ENCODE measurements around the gene SNX8.

SNX8 gene

DNA sequence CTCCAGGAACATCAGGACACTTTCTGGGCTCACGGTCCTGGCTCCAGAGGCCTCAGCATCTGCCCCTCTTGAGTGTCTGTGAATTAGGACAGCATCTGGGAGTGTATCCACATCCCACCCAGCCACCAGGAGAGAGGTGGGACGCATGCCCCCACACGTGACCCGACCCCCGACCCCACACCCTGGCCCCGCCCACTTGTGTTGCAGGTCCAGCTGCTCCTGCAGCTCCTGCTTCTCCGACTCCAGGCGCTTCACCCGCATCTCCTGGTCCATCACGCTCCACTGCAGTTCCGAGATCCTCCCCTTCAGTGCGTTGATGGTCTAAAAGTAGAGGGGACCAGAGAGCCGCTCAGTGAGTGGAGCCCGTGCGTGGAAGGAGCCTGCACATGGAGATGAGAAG, 95.1 kb downstream of the SNX8 start:
- no peak for DNase-seq

DNA sequence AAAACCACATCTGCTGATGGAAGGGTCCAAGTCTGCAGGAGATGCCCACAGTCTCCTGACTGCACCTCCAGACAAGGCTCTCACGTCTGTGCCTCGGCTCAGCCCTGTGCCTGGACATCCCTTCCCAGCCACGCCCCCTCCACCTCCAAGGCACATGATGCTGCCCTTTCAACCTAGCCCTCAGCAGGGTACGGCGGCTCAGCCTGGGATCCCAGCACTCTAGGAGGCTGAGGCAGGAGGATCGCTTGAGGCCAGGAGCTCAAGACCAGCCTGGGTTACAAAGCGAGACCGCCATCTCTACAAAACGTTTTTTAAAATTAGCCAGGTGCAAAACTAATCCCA, 95.8 kb downstream of the SNX8 start:
- no peak for DNase-seq

DNA sequence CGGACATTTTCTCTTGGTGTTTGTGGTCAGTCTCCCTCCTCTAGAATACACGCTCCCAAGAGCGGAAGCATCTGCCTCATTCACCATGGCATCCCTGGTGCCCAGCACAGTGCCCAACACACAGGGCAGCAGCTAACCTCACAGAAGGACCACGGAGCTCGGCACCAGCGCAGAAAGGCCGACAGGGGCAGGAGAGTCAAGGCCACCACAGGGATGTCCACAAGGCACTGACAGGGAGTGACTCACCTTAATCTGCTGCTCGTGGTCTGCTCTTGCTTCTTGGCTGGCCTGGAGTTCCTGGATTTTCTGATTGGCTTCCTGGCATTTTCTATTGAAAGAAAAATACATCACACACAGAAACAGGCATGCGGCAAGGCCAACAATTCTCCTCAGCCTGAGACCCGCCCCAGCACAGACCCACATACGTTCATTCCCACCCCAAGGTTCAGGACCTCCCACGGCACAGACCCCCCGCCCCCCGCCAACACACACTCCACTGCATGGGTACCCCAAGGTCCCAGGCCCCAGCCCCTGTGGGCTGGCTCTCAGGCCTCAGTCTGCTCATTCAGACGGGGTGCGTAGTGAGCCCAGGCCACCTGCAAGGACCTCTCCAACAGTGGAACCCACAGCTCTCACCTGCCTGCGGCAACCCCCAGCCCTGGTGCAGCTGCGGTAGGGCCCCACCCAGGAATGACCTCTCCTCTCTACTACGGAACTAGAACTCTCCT, 96.4 kb downstream of the SNX8 start:
- DNase-seq: no peak

DNA sequence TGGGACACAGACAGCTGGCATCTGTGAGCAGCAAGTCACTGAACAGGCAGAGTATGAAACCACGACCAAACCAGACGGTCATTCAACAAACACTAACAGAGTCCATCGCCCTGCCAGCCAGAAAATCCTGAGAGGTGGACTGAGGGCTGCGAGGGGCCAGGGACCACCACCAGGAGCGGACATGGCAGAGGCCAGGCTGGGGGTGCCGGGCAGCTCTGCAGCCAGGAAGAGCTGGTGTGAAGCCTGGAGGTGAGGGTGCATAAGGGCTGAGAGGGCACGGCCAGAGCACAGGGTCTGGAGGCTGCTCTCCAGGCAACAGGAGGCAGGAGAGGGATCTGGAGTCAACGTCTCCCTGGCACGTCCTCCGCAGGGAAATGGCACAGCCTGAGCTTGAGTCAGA, 97.0 kb downstream of the SNX8 start:
- DNase-seq: no peak

DNA sequence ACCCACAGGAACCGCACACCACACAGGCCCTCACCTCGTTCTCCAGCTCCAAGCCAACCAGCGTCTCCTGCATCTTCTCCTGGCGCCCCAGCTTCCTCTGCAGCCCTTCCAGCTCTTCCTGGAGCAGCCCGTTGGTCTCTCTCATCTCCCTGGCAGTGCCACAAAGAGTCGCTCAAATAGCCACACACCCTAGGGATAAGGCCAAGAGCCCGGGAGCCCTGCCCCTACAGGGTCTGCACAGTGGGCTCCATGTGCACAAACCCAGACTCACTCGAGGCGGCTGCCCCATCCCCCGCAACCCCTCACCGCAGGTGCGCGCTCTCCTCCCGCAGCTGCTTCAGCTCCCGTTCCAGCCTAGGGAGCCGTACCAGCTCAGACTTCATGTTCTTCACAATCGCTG, 98.4 kb downstream of the SNX8 start:
- DNase-seq: no peak

DNA sequence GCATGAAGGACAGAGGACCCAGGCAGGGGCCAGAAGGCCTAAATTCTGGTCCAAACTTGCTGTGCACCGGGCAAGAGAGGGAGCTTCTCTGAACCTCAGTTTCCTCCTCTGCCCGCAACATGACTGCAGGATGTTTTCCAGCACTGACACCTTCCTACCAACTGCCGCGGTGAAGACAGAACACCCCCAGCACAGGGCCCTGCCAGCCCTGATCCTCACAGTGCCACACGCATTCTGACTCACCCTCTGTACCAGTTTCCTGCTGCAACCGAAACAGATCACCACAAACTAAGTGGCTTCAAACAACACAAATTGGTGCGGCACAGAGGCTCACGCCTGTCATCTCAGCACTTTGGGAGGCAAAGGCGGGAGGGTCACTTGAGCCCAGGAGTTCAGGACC, 99.6 kb downstream of the SNX8 start:
- DNase-seq: no peak

DNA sequence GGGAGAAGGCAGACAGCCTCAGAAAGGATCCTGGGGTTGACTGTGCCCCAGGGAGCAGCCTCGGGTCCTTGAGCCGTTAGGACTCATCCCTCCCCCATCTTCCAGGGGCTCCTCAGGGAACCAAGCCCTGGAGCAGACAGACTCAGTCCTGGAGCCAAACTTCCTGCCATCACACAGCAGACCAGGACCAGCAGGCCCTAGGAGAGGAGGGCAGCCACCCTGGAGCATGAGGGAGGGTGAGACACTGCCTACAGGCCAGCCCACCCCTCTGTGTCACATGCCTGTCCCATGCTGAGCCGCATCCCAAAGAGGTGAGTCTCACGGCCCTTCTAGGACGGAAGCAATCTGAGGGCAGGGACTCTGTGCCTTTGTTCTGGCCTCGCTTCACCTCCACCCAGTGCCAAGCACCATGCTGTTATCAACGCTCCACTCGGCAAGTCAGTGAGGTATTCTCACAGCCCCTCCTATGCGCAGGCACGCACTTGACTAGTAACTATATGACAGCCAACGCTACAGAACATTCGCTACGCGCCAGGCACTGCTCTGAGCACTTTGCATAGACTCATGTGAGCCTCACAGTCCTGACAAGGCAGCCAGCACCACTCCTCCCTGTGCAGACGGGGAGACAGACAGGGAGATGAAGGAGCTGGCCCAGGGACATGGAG, 100.6 kb downstream of the SNX8 start:
- DNase-seq: no peak

DNA sequence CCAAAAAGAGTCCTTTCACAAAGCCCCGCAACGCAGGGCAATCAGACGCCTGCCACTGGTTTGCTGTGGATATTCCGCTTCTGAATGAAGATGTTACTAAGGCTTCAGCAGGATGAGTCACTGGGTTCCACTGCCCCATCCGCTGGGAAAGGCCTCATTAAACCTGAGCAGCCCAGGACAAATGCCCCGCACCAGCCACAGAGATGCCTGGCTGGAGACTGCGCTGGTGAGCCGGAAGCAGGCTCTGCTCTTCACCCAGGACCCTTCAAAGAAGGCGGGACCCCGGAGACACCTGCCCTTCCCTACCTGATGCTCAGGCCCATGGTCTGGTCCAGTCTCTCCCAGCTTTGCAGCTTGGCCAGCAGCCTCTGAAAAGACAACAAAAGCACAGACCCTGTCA, 101.3 kb downstream of the SNX8 start:
- no peak for DNase-seq

DNA sequence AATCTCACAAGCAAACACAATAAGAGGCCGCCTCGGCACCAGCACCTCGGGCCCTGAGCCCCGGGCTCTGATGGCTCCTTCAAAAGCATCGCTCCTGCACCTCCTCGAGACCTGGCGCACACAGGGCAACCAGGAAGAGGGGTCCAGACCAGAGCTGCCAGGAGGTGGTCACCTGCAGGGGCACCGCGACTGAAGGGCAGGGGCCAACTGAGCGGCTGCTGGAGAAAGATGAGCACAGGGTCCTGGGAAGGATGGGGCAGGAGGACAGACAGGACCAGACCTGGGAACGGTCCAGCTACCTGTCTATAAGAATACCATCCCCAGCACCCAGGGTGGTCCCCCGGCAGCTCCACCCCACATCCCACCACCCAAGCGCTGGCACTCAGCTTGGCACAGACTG, 102.3 kb downstream of the SNX8 start:
- no peak for DNase-seq

DNA sequence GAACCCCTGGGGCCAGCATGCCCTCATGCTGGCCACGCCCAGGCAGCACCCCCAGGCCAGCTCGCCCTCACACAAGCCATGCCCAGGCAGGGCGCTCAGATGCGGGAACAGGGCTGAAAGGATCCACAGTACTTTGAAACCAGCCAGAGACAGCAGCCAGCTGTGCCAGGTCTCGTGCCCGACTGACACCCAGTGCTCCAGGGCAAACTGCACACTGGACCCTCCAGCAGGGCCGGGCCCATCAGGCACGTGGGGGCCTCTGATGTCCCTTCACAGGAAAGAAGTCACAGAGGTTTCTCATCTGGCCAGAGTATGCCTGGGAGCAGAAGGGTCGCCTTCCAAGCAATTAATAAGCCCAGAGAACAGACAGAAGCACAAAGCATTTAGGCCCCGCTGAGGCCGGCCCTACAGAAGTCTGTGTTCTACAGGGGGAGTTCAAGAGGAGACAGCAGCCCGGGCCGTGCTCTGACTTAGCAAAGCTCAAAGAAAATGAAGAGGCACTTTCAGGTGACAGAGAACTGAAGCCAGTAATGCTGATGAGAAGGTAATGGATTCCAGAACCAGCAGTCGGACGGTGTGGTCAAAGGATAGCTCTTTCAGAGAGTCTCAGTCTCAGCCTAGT, 102.9 kb downstream of the SNX8 start:
- DNase-seq: no peak

DNA sequence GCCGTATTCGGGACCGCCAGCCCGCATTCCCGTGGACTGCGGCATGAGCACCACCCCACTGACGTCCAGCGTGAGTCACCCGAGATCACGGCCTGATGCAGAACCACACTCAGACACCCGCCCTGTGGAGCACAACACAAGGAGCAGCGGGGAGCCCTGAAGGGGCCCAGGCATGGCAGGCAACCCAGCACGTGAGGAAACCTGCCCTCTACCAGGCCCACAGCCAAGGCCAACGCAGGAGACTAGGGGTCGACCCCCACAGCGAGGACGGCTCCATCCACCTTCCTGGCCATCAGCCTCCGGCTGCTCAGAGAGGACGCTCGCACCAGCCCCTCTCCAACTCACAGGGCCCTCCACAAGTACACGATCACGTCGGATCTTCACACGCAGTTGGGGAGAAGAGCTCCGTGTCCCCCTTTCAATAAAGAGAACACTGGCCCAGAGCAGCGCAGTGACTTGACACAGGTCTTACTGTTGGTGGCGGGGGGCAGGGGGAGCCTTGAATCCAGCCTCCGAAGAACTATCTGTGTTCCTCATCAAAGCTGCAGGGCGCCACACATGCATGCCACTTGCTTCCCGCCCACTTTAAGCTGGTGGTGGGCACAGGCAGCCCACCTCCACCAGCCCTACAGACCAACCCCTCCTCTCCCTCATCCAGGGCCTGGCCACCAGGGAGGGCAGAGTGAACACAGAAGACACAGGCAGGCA, 103.5 kb downstream of the SNX8 start:
- no peak for DNase-seq

DNA sequence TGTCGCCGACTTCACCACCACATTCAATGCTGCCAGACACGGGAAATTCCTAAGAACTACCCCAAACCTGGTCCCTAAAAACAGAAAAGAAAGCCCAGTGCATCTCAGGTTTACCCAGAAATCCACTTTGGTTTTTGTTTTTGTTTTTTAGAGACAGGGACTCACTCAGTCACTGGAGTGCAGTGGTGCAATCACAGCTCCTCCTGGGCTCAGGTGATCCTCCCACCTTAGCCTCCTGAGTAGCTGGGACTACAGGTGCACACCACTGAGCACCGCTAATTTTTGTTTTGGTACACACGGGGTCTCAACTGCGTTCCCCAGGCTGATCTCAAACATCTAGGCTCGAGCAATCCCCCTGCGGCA, 104.3 kb downstream of the SNX8 start:
- no peak for DNase-seq

DNA sequence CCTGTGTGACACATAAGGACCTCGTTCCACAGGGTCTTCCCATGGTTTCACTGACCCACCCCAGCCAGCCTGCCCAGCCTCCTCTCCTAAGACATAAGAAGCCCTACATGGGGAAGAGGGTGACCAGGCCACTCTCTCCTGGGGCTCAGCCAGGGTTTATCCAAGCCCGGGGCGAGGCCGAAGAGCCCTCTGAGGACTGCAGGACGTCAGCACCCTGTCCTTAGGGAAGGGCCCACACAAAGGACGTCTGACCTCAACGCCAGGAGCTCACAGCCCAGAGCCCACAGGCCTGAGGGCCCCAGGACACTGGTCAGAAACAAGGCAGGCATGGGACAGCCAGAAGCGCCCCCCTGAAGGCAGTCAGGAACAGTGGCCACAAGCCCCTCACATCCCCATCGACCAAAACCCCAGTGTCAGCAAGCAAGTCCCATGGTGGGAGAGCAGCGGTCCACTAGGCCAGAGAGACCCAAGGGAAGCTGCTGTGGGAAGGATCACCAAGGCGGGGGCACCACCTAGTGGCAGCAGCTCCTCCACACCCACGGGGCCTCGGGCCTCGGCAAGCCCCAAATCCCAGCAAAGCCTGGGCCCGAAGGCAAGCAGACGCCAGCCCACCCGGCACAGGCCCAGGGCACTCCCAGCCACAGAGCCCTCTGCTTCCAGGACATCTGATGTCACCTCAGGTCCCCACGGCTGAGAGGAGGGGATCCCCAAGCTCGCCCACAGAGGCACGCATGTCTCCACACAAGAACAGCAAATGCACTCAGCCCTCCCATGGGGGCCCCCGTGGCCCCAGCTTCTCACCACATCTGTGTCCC, 104.9 kb downstream of the SNX8 start:
- peak; percentile 16 for DNase-seq

DNA sequence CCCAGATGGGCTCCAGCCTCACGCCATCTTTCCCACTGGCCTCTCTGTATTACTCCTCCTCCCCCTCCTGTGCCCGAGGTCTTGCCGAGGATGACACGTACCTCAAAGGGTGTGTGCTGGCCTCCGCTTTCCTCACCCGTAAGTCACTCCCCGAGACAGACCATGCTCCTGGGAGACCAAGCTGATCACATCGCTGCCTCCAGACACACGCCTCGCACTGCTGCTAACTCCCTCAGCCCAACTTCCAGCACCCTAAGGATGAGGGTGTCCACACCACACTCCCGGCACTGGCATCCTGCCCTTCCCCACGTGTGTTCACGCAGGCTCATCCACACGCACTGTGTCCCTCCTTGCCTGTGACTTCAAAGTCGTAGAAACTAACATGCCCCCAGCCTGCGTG, 105.5 kb downstream of the SNX8 start:
- DNase-seq: no peak

DNA sequence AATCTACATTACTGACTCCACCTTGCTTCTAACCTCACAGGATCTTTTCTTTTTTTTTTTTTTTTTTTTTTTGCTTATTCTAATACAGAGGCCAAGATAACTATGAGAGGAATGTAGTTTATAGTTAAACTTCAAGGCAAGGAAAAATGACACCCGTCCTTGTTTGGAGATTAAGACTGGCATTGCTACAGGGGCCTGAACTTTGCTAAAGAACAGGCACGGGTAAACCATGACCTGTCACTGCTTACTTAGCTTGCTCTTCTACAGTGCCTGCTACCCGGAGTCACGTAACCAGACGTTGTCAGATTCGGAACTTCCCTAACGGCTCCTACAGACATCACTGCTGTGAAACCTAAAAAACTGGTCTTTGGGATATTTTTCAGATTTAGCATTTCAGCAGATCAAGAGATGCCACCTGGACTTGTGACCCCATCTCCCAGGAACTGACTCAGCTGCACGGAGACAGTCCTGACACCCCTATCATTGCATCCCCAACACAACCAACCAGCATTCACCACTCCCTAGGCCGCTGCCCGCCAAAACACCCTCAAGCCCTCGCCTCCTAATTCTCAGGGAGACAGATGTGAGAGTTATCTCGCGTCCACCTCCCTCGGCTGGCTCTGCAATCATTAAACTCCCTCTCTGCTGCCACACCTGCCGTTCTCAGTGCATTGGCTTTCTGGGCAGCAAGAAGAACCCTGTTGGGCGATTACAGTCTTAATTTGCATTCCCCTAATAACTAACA, 109.0 kb downstream of the SNX8 start:
- DNase-seq: no peak

DNA sequence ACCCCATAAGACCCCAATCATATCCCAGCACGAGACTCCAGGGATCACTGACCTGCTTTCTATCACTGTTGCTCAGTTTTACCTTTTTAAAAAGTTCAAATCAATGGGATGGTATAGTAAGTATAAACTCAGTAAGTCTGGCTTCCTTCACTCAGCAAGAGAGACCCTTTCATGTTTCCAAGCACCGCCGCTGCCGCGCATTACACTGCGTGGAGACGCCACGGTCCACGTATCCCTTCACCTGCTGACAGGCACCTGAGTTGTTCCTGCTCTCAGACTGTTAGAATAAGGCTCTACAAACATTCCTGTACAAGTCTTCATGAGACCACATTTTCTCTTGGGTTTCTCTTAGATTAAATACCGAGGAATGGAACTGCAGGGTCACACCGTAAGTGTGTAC, 109.8 kb downstream of the SNX8 start:
- no peak for DNase-seq

DNA sequence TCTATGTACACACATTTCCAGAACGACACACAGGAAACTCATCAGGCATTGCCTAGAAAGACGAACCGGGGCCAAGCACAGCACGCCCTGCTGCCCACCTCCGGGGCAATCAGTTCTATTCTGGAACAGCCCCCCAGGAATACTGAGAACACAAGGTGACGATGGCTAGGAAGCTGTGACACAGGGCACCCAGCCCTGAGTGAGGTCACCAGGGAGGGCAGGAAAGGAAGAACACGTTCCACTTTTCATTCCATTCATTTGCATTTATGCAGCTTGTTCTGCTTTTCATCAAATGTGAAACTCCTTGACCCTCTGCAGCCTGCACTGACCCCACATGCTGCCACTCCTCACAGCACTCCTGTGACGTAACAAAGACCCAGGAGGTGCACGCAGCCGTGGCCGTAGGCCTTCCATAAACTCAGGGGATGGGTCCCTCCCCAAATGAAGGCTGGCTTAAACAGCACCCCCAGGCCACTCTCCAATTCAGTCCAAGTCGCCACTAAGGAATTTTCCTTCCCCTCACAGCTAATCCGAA, 110.4 kb downstream of the SNX8 start:
- no peak for DNase-seq

DNA sequence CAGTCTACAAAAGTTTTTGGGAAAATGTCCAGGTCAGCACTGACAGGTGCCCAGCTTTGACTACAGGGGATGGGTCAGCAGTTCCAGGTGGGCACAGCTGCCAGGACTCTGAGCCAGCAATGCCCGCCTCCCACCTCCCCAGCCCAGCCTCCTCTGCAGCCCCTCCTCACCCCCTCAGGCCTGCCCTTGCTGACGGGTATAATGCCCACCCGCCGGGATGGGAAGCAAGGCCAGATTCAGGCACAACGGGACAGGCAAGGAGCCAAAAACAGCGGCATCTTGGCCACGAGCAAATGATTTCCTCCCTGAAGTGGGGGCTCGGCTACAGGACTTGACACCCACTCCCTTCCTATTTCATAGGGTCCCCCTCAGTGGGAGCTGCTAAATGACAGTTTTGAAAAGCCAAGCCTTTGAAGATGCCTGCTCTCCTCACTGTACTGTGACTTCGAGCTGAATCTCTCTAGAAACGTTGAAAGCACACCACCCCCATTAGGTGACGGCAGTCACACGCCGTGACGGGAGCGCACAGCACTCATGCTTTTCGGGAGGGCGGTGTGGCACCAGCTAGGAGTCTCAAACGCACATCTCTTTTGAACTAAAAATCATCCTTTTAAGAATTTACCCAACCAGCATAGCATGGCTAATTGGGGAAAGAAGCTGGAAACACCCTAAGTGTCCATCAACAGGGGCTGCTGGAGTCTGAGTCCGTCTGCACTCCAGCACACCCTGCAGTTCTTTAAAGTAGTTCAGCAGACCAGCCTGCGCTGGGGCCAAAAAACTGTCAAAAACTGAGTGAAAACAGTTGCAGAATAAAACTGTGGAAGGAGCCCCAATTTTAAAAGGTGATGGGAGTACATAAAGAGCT, 111.1 kb downstream of the SNX8 start:
- DNase-seq: no peak

DNA sequence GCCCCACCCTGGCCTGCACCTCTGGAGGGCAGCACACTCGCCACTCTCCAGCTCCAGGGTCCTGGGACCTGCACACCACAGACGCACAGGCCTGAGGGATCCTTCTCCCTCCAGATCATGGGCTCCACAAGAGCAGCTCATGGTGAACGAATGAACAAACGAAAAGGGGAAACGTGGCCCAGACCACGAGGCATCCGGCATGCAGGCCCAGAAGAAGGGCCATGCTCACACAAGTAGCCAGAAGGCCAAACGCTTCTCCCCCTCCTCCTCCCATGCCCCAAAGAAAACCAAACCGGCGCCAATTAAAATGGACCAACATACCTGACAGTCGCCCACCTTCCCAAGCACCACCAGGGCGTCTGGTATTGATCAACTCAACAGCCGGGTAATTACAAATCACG, 111.9 kb downstream of the SNX8 start:
- no peak for DNase-seq
